GM18526 (cell line): ENCODE measurements around the gene FOXO1.

Experiments used
- POLR2A ChIP-seq: IDR thresholded peaks from 3 replicates; pipeline ENCODE4 v1.6.1; 2011; ENCODE audit not compliant: insufficient read length; ENCODE audit errors: extremely low read depth

The FOXO1 gene

DNA sequence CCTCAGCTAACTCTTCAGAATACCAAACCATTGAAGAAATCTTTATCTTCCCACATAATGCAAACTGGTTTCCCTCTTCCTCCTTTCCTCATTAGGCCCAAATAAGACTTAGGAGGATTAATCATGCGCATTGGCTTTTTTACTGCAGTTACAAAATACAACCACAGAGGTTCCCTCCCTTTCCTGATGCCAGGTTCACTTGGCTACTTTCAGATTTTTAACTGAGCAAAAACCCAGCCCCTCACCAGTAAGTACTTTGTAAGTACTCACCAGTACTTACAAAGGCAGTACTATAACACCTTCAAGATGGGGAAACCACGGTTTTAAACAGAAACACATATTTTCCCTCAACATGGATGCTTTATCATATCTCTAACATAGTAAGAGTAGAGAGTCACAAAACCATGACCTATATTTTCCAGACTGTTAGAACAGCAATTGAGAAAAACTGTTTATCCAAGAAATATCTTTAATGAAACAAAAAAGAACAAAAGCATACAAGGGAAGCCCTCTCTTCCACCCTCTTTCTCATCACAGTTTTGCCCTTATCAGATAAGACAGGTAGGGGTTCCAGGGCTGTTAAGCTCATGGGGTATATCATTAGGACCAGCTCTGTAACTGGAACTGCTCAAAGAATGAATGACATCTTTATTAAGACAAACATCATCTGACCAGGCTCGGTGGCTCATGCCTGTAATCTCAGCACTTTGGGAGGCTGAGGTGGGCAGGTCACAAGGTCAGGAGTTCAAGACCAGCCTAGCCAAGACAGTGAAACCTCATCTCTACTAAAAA lies 12.7 kb downstream of the FOXO1 start:
- no peak for TF ChIP-seq POLR2A

DNA sequence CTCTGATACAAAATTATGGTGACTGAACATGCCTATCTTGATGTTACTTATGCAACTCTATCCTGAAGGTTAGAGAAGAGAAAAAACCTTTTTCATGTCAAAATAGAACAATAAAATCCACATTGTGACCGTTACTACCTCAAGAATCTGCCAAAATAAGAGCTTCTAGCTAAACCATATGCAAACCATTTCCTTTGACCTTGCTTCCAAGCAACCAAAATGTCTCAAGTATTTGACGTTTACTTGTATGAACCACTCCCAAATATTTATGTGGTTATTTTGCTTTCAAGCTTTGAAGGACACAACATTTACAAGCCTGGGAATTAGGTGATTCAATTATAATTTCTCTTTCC lies 13.9 kb downstream of the FOXO1 start:
- no peak for TF ChIP-seq POLR2A

DNA sequence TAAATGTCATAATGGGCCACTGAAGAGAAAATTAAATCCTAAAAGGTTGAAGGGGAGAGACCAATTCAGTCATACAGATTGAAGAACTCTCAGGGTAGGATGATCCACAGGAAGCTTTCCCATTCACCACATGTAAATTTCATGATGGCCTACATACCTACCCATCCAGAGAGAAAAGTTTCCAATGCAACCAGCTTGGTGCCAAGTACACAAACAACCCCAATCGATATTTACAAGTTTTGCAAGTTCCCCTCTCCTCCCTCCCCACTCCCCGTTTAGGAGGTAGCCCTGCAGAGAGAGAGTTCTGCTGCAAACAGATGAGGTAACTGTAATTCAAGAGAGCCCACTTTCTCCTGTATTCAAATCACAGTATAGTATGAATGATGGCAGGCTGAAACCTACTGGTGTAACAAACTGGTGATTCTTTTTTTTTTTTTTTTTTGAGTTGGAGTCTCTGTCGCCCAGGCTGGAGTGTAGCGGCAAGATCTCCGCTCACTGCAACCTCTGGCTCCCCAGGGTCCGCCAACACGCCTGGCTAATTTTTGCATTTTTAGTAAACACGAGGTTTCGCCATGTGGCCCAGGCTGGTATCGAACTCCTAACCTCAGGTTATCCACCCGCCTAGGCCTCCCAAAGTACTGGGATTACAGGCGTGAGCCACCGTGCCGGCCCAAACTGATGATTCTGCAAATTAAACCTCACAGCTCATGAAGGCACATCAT lies 14.4 kb downstream of the FOXO1 start:
- no peak for TF ChIP-seq POLR2A

DNA sequence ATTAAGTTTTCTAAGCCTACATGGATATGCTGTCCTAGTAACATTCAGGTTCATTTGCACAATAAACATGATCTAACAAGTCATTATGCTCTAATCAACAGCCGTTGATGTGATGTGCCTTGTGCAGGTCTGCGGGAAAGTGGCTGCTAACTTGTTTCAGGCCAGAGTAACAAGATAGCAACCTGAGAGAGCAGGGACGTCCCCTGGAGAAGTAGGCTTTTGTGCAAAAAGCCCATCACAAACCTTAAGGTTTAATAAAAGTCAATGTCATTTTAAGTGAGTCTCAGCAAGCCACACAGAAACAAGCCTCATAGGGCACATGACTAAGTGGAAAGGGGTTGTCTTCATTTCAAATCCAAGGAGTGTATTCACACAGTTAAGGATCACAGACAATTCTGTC lies 17.6 kb downstream of the FOXO1 start:
- no peak for TF ChIP-seq POLR2A

DNA sequence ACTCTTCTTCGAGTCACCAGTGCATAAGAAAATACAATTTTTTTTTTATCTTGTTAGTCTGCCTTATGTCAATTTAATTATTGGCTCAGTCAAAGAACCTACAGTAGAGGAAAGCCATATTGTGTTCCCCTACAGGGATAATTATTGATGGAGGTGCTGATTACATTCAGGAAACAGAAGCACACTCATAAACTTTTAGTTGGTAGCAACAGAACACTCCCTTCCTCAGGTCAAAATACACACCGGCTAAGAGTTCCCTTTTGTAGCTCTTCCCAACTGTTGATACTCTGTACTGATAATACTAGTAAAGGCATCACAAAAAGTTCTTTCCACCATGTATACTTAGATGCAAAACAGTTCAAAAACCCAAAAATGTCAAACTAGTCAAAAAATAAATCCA lies 18.4 kb downstream of the FOXO1 start:
- no peak for TF ChIP-seq POLR2A

DNA sequence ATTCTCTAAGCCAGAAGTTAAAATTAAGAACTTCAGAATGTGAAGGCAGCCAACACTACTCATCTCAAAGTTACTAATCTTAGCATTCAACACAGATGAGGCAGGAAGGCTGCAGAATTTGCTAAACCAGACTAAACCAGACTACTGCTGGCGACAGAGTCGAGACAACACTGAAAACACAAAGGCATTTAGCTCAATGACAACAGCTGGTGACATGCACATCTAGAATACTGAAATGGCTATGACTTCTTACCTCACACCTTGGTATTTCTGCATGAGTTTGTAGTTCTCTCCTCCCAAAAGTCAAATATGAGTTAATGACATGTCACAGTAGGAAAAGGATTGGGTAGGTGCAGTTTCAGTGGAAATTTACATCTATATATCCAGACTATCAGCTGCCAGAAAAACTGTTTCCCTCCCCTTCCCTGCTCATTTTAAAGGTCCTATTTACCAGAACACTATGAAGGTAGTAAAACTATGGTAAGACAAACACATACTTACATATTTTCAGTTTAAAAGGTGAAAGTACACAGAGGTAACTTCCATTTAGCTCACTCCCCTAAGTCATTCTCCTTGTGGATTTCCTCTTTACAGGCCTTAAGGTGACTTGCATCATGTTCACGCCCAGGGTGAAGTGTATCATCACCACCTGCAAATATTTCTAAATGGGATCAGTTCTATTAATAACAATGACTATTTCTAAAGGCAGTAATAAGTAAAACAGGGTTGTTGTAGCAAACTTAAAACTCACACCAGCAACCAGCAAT lies 21.4 kb downstream of the FOXO1 start:
- TF ChIP-seq POLR2A = no peak

DNA sequence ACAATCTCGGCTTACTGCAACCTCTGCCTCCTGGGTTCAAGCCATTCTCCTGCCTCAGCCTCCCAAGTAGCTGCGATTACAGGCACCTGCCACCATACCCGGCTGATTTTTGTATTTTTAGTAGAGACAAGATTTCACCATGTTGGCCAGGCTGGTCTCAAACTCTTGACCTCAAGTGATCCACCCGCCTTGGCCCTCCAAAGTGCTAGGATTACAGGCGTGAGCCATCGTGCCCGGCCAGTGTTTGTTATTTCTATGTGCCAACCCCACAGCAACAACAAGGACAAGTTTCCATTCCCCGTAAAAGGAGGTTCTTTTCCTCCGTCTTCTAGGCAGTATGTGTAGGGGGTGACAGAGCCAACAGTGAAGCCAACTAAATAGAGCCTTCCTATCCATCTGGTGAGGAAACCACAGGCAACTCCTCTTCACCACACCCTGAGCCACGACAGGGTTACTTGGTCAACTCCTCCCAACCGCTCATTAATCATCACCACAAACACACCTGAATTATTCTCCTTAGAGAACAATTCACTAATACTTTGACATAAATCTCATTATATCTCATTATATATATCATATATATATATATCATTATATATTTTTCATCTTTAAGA lies 25.5 kb downstream of the FOXO1 start:
- TF ChIP-seq POLR2A = no peak

DNA sequence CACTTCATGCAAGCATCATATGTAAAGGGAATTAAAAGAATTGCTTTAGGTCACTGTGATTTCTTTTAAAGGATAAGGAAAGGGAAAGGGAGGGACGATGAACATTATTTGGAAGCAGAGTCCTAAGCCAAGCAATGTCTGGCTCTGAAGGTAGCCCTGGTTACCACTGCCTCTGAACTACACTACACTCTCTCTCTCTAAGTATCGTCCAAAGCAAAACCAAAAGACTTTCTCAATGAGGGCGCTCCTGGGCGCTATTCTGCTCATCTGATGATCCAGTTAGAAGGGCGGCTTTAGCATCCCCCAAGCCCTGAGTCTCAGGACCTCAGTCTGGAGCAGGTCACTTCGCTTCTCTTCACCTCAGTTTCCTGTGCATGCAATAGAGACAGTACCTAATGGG lies 26.2 kb downstream of the FOXO1 start:
- TF ChIP-seq POLR2A = no peak

DNA sequence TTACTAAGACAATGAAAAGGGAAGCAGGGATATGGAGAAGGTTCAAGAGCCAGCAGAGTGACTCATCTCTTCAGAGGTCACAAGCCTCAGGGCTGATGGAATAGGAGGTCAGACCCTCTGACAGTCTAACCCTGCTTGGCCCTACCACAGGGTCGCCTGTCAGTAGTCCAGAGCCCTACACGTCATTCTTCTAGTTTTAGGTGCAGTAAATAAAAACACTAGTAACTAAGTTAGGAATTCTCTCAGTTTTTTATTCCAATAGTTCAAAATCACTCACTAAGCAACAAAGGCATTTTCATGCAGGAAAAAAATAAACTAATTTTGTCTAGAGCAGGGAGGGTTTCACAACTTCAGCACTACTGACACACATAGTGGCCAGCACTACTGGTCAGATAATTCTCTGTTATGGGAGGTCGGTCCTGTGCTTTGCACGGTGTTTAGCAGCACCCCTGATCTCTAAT lies 27.2 kb downstream of the FOXO1 start:
- TF ChIP-seq POLR2A = no peak

DNA sequence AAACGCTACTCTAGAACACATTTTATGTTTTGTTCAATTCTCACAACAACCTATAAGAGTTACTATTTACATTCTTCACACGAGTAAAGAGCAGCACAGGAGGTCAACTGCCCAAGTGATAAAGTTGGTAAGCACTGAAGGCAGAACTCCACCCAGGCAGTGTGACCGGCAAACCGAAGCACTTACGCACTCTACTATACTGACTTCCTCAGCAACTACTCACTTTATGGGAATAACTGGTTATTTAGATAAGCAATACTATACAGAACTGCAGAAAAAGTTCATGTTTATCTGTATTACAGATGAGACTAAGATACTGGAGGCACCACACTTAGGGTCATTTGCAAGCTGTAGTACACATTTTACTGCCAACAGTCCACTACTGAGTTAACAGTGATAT lies 28.8 kb downstream of the FOXO1 start:
- TF ChIP-seq POLR2A = no peak

DNA sequence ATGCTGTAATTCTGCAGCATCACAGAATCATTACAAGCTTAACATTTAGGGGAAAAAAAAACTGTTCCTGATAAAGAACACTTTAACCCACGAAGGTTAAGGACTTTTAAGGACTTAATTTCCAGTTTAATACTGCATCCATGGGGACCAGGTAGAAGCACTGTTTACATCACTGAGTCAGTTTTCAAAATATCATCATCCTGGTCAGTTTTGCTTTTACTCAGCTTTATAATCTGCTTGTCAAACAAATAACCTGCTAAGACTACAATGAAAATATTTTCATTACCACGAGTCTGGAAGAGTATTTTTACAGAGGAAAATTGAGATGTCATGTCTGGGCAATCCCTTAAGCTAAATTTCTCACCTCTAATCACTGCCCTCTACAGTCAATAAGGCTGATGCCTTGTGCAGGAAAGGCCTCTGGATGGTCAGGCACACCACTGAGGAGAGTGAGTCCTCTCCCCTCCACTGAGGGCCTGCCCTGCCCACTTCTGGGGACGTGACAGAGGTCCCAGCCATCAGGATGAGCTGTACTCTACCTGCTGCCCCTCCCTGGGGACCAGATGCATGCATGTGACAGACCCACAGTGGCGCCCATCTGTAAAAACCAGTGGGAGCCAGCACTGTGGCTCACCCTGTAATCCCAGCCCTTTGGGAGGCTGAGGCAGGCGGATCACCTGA lies 31.0 kb downstream of the FOXO1 start:
- TF ChIP-seq POLR2A = no peak

DNA sequence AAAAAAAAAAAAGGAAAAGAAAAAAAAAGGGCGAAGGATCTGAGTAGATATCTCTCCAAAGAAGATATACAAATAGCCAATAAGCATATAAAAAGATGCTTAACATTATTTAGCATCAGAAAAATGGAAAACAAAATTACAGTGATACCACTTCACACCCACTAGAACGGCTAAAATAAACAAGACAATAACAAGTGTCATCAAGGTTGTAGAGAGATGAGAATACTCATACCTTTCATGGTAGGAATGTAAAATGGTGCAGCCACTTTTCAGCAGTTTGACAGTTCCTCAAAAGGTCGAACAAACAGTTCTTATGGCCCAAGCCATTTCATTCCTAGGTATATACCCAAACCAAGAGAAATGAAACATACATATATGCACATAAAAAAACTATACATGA lies 33.5 kb downstream of the FOXO1 start:
- no peak for TF ChIP-seq POLR2A

DNA sequence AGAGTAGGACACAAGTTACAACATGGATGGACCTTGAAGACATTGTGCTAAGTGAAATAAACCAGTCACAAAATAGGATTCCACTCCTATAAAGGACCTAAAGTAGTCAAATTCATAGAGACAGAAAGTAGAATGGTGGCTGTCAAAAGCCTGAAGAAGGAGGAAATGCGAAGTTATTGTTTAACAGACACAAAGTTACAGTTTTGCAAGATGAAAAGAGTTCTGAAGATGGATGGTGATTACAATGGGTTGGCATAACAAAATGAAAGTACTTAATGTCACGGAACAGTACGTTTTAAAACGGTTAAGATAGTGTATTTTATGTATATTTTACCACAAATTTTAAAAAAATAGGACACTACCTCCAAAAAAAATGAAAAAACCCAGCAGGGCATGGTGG lies 34.8 kb downstream of the FOXO1 start:
- TF ChIP-seq POLR2A = no peak

DNA sequence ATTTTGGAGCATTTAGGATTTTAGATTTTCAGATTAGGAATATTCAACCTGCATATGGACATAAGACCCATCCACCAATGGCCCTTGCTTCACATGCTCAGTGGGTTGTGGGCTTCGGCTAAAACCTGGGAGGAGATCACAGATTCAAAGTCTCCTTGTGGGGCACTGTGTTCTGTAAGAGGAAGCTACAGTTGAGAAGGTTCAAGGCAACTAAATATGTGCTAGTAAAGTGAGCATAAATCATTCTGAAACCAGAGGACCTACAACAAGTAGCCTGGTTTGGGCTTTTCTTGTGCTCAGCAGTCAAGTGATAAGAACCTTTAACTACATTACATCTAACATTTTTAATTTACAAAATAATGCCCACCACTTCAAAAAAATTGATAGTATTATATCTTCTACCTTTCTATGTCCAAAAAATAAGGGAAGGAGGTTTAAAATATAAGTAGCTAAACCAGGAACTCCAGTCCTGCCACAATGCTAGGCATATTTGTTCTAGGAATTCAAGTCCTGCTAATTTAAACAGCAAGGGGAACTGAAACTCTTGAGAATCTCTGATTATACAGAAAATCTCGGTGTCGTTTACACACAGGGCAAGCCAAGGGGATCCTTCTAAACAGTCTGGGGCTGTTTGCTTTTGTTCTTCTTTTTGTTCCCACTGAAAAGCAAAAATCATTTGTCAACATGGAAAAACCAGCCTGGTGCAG lies 36.6 kb downstream of the FOXO1 start:
- TF ChIP-seq POLR2A = no peak
